ENCODE results near the gene KIF26B.

DNA sequence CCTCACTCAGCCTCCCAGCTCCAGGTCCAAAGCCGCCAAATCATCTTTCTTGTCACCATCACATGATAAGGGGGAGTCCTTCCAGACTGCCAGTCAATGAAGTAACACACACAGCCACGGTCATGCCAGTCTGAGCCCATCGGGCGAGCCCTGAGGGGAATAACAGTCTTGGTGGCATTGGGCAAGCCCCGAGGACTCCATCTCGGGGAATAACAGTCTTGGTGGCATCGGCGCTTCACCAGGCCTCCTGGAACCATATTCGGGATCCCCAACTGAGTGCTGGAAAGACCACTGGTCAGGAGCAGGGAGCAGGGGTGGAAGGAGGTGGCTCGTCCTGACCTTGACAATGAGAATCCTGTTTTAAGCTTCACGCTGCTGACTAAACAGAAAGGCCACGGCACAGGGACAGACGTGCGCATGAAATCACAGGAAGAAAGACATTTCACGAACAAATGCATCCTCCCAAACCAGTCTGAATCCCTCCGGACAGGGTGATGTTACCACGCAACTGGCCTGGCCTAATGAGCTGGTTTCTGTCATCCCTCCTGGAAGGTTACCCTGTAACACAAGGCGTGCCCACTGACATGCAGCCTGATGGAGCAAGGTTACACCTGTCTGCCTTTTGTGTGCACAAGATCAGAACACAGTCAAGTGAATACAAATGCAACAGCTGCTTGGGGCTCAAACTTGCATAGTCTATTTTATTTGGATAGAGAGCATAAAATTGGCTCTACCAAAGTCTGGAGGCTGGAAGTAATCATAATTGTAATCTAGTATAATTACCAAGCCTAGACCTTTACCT is 517.4 kb downstream of the KIF26B start:
- TF ChIP-seq, protein P1, sequence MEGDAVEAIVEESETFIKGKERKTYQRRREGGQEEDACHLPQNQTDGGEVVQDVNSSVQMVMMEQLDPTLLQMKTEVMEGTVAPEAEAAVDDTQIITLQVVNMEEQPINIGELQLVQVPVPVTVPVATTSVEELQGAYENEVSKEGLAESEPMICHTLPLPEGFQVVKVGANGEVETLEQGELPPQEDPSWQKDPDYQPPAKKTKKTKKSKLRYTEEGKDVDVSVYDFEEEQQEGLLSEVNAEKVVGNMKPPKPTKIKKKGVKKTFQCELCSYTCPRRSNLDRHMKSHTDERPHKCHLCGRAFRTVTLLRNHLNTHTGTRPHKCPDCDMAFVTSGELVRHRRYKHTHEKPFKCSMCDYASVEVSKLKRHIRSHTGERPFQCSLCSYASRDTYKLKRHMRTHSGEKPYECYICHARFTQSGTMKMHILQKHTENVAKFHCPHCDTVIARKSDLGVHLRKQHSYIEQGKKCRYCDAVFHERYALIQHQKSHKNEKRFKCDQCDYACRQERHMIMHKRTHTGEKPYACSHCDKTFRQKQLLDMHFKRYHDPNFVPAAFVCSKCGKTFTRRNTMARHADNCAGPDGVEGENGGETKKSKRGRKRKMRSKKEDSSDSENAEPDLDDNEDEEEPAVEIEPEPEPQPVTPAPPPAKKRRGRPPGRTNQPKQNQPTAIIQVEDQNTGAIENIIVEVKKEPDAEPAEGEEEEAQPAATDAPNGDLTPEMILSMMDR (IDR thresholded peaks at IDR 0.05; ENCODE audit: poor library complexity, severe bottlenecking), result no peak
- TF ChIP-seq SMC3 (conservative IDR thresholded peaks at IDR 0.05; ENCODE audit: poor library complexity), result no peak
- no peak for TF ChIP-seq EP300 (conservative IDR thresholded peaks at IDR 0.05; ENCODE audit: poor library complexity, severe bottlenecking)
- TF ChIP-seq, protein P2, sequence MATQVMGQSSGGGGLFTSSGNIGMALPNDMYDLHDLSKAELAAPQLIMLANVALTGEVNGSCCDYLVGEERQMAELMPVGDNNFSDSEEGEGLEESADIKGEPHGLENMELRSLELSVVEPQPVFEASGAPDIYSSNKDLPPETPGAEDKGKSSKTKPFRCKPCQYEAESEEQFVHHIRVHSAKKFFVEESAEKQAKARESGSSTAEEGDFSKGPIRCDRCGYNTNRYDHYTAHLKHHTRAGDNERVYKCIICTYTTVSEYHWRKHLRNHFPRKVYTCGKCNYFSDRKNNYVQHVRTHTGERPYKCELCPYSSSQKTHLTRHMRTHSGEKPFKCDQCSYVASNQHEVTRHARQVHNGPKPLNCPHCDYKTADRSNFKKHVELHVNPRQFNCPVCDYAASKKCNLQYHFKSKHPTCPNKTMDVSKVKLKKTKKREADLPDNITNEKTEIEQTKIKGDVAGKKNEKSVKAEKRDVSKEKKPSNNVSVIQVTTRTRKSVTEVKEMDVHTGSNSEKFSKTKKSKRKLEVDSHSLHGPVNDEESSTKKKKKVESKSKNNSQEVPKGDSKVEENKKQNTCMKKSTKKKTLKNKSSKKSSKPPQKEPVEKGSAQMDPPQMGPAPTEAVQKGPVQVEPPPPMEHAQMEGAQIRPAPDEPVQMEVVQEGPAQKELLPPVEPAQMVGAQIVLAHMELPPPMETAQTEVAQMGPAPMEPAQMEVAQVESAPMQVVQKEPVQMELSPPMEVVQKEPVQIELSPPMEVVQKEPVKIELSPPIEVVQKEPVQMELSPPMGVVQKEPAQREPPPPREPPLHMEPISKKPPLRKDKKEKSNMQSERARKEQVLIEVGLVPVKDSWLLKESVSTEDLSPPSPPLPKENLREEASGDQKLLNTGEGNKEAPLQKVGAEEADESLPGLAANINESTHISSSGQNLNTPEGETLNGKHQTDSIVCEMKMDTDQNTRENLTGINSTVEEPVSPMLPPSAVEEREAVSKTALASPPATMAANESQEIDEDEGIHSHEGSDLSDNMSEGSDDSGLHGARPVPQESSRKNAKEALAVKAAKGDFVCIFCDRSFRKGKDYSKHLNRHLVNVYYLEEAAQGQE (IDR thresholded peaks at IDR 0.05; ENCODE audit: borderline replicate concordance), result no peak
- no peak for TF ChIP-seq TAF1 (IDR thresholded peaks at IDR 0.05; ENCODE audit: low read depth)
- TF ChIP-seq EZH2 (IDR thresholded peaks at IDR 0.05; ENCODE audit: borderline replicate concordance, insufficient read depth, low read length, poor library complexity, severe bottlenecking), result no peak
- TF ChIP-seq POLR2AphosphoS5 (IDR thresholded peaks at IDR 0.05), result no peak

All from neural cell (in vitro differentiated cells).